IMR-90 (cell line): Measurements from ENCODE around the gene APIP. TPM values are rescaled to one million over a fixed set of nuclear protein-coding genes. Genes with fewer than 3 reads are reported as not detected.
"Not testable (repeated sequence)": the region's sequence is repeated elsewhere in the genome, so short reads cannot be mapped to it uniquely, and the experiment has no call there.

Experiments used
- ATAC-seq: fragments of 200-7000 bp; cut with Tn5 transposase; 2 replicates; pipeline ENCODE4 v1.9.1; 2020; ENCODE audit warnings: low read depth, mild to moderate bottlenecking, moderate library complexity
- BruUV-seq: library from RNA; stranded (reverse); fragments of 400-500 nt; replicated peaks from 2 replicates; lab custom pipeline; 2021; lab: Mats Ljungman, UMichigan
- CTCF ChIA-PET: fragments of 300-600 bp; formaldehyde crosslinking; extraction: SDS; loops from one replicate; lab custom pipeline; 2021; ENCODE audit warnings: antibody characterized with exemption; lab: Yijun Ruan, JAX
- POLR2A ChIA-PET: fragments of 300-600 bp; sonication (Branson Sonifier 250); formaldehyde crosslinking; loops from one replicate; lab custom pipeline; 2022; ENCODE audit warnings: antibody characterized with exemption; ENCODE audit not compliant: unreplicated experiment; lab: Charles Lee
- DNase-seq: peaks from one replicate; pipeline ENCODE4 v3.0.0; 2013
- H2AFZ ChIP-seq: replicated peaks from 2 replicates; pipeline ENCODE3; 2013; ENCODE audit warnings: low read length, mild to moderate bottlenecking; ENCODE audit not compliant: poor library complexity
- H2AK5ac ChIP-seq: 2 replicates; pipeline ENCODE4 v1.6.1; 2013; ENCODE audit warnings: low read depth, low read length, inconsistent platforms
- H2AK9ac ChIP-seq: replicated peaks from 2 replicates; pipeline ENCODE3; 2013; ENCODE audit warnings: mild to moderate bottlenecking, low read depth, low read length, moderate library complexity; ENCODE audit not compliant: poor library complexity
- H2BK120ac ChIP-seq: 2 replicates; pipeline ENCODE4 v1.6.1; 2013; ENCODE audit warnings: low read depth, low read length, inconsistent platforms
- H2BK15ac ChIP-seq: 3 replicates; pipeline ENCODE4 v1.6.1; 2013; ENCODE audit warnings: low read depth, low read length, inconsistent platforms
- H2BK20ac ChIP-seq: 2 replicates; pipeline ENCODE4 v1.6.1; 2013; ENCODE audit warnings: low read depth, mild to moderate bottlenecking, inconsistent platforms, low read length, moderate library complexity
- H2BK5ac ChIP-seq: 2 replicates; pipeline ENCODE4 v1.6.1; 2013; ENCODE audit warnings: mild to moderate bottlenecking, low read depth, low read length, inconsistent platforms; ENCODE audit not compliant: poor library complexity, severe bottlenecking
- H3K14ac ChIP-seq: replicated peaks from 2 replicates; pipeline ENCODE4 v1.6.1; 2013; ENCODE audit warnings: low read depth, low read length, inconsistent platforms
- H3K18ac ChIP-seq: 2 replicates; pipeline ENCODE4 v1.6.1; 2013; ENCODE audit warnings: low read depth, low read length, control low read depth
- H3K23ac ChIP-seq: 2 replicates; pipeline ENCODE4 v1.6.1; 2013; ENCODE audit warnings: low read depth, low read length, inconsistent platforms
- H3K27ac ChIP-seq: 2 replicates; pipeline ENCODE4 v1.5.1; 2013; ENCODE audit warnings: mild to moderate bottlenecking, control low read depth, low read length; ENCODE audit not compliant: insufficient read depth
- H3K27me3 ChIP-seq: 2 replicates; pipeline ENCODE4 v1.6.1; 2013; ENCODE audit warnings: low read length; ENCODE audit not compliant: control insufficient read depth, insufficient read depth
- H3K36me3 ChIP-seq: 2 replicates; pipeline ENCODE4 v1.6.1; 2013; ENCODE audit warnings: low read length, mixed read lengths; ENCODE audit not compliant: control insufficient read depth, insufficient read depth
- H3K4ac ChIP-seq: 2 replicates; pipeline ENCODE4 v1.6.1; 2013; ENCODE audit warnings: low read depth, low read length, inconsistent platforms
- H3K4me1 ChIP-seq: 2 replicates; pipeline ENCODE4 v1.6.1; 2013; ENCODE audit warnings: low read length, mixed read lengths; ENCODE audit not compliant: control insufficient read depth, insufficient read depth
- H3K4me2 ChIP-seq: 2 replicates; pipeline ENCODE4 v1.6.1; 2013; ENCODE audit warnings: low read depth, mild to moderate bottlenecking, control low read depth, low read length, moderate library complexity
- H3K4me3 ChIP-seq: 2 replicates; pipeline ENCODE4 v1.5.1; 2013; ENCODE audit warnings: low read depth, mild to moderate bottlenecking, control low read depth, low read length, moderate library complexity; ENCODE audit not compliant: insufficient read depth
- H3K56ac ChIP-seq: 2 replicates; pipeline ENCODE4 v1.6.1; 2013; ENCODE audit warnings: low read length, inconsistent platforms; ENCODE audit not compliant: insufficient read depth; ENCODE audit errors: extremely low read depth
- H3K79me1 ChIP-seq, 2 experiments: 2 replicates each; pipeline ENCODE4 v1.6.1; 2013; ENCODE audit warnings: low read length in 2 of 2, inconsistent platforms in 1 of 2, low read depth in 1 of 2
- H3K9ac ChIP-seq: 2 replicates; pipeline ENCODE4 v1.6.1; 2013; ENCODE audit warnings: low read depth, low read length, control low read depth
- H3K9me1 ChIP-seq: 2 replicates; pipeline ENCODE4 v1.6.1; 2013; ENCODE audit warnings: low read length, inconsistent platforms; ENCODE audit not compliant: insufficient read depth
- H3K9me3 ChIP-seq: 2 replicates; pipeline ENCODE4 v1.6.1; 2013; ENCODE audit warnings: low read length; ENCODE audit not compliant: control insufficient read depth, insufficient read depth
- H4K20me1 ChIP-seq: 2 replicates; pipeline ENCODE4 v1.6.1; 2013; ENCODE audit warnings: low read length, inconsistent platforms; ENCODE audit not compliant: insufficient read depth
- H4K5ac ChIP-seq: 2 replicates; pipeline ENCODE4 v1.6.1; 2013; ENCODE audit warnings: mild to moderate bottlenecking, low read depth, low read length, control low read depth
- H4K8ac ChIP-seq, 2 experiments: 2 replicates each; pipeline ENCODE4 v1.6.1; 2013; ENCODE audit warnings: low read depth in 2 of 2, low read length in 2 of 2, control low read depth in 1 of 2, inconsistent platforms in 1 of 2
- H4K91ac ChIP-seq: 2 replicates; pipeline ENCODE4 v1.6.1; 2013; ENCODE audit warnings: low read depth, low read length, inconsistent platforms; ENCODE audit not compliant: insufficient read depth
- MXI1 ChIP-seq: IDR thresholded peaks from 2 replicates; pipeline ENCODE4 v1.6.1; 2012; ENCODE audit warnings: low read depth, mild to moderate bottlenecking, low read length, moderate library complexity, borderline replicate concordance
- POLR2A ChIP-seq: IDR thresholded peaks from 2 replicates; pipeline ENCODE4 v1.6.1; 2012; ENCODE audit warnings: mild to moderate bottlenecking, low read depth, low read length
- WGBS, 2 experiments: methylation state at CpG; one replicate each; pipeline versions ENCODE4 v1.1.5 to v1.1.7; 2013; ENCODE audit warnings: missing lambda C conversion rate in 2 of 2; ENCODE audit not compliant: insufficient read length in 1 of 2; ENCODE audit errors: extremely low coverage in 2 of 2; 5-methylcytosine and 5-hydroxymethylcytosine counted together
- dilution Hi-C: fragments of 300-500 bp; cut with HindIII; formaldehyde crosslinking; loops from one replicate; pipeline ENCODE4 v1.14.3; 2018; ENCODE audit warnings: low sequenced_read_pairs; ENCODE audit not compliant: unreplicated experiment
- in situ Hi-C: fragments of 300-500 bp; cut with MboI; formaldehyde crosslinking; loops from 3 replicates; pipeline ENCODE4 v1.14.3; 2019; ENCODE audit warnings: low sequenced_read_pairs, inconsistent platforms, mixed read lengths
- intact Hi-C: fragments of 100-400 bp; cut with micrococcal nuclease; formaldehyde crosslinking; loops from 2 replicates; pipeline ENCODE4 v1.10.0; 2022
- polyA plus RNA-seq, 3 experiments: library from polyadenylated mRNA; depleted of rRNA; stranded (reverse); fragments of >200 nt; gene quantifications; 2 replicates each; pipeline ENCODE4 v1.2.3, GENCODE V29; 2012; ENCODE audit warnings: low replicate concordance in 1 of 3
- total RNA-seq: library from RNA; depleted of rRNA; stranded (reverse); fragments of >200 nt; gene quantifications from 2 replicates; pipeline ENCODE4 v1.2.3, GENCODE V29; 2012

APIP gene
- total and polyA plus RNA-seq, 2 of the 4 experiments (the other 2 are of a cell fraction) = 9.9 to 16.6 TPM

DNA sequence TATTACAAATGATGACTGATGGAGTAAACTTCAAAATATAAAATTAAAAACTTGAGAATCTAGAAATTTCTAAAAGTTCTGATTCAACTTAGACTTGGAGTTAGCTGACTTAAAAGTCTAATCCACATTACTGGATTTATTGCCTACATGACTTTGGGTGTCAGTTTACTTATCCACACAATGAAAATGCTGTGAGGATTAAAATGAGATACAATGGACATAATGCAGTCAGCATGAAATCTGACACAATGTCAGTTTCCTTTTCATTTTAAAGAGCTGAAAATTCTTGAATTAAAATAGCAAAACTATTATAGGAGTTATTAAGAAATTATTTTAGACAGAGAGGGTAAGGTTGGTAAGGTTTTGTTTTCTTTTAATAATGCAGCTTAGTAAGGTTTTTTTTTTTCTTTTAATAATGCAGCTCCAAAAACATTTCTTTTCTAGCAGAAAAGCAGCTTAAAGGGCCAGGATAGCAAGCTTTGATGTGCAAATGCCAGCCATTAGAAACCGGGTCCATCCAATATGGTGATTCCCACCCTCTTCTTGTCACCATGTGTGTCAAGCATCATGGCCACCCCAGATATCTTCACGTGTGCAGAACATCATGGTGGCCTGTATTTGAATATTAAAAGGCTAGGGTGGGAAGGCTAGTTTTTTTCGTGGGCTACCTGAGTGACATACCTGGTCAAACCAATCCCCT, 18.9 kb downstream of the APIP start:
- in situ Hi-C loops (no loop called here), intact Hi-C loops (no loop called here), dilution Hi-C loops (no loop called here)
- Histone ChIP-seq H2BK5ac (no peak overlapping the region), H3K9me1 (no peaks in the 10 kb centered on the region), H2BK15ac (no peak overlapping the region), H3K56ac (no peak overlapping the region), H3K27me3 (no peaks in the 10 kb centered on the region), H4K20me1 (no peaks in the 10 kb centered on the region), H2BK20ac (no peak overlapping the region), H3K9me3 (peaks cover 17% of the 10 kb centered on the region), H3K9ac (no peak overlapping the region), H3K27ac (no peak overlapping the region), H2AK9ac (no peak overlapping the region), H3K4me3 (no peak overlapping the region), H3K18ac (no peak overlapping the region), H4K91ac (no peak overlapping the region), H3K79me1 (peaks cover 15 to 19% of the 10 kb centered on the region in 2 experiments; a peak in 3 of 4 replicates), H3K23ac (no peak overlapping the region), H3K14ac (no peak overlapping the region), H2AK5ac (no peak overlapping the region), H2AFZ (no peak overlapping the region), H2BK120ac (no peak overlapping the region), H3K36me3 (no peaks in the 10 kb centered on the region), H3K4me2 (no peak overlapping the region), H4K5ac (no peak overlapping the region), H3K4ac (no peak overlapping the region), H4K8ac (no peak overlapping the region), H3K4me1 (no peaks in the 10 kb centered on the region)
- CTCF ChIA-PET = interaction anchor here (1.0 kb wide), 1 partner anchor 311 kb away, joined by 3 read pairs; no protein-coding TSS in a partner anchor
- WGBS, 2 experiments = no CpG with 5 or more reads among the region's 3 CpGs
- TF ChIP-seq POLR2A (no peak), MXI1 (no peak)
- POLR2A ChIA-PET = no interaction called here
- no TSS peak for BruUV-seq
- no peak for ATAC-seq
- DNase-seq = no peak

DNA sequence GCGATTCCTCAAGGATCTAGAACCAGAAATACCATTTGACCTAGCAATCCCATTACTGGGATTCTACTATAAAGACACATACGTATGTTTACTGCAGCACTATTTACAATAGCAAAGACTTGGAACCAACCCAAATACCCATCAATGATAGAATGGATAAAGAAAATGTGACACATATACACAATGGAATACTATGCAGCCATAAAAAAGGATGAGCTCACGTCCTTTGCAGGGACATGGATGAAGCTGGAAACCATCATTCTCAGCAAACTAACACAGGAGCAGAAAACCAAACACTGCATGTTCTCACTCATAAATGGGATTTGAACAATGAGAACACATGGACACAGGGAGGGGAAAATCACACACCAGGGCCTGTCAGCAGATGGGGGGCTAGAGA, 20.0 kb downstream of the APIP start:
- intact Hi-C loops, H3K4me3 ChIP-seq, H4K91ac ChIP-seq, H3K4me2 ChIP-seq, H3K18ac ChIP-seq, H2BK15ac ChIP-seq, H3K4ac ChIP-seq, H2BK120ac ChIP-seq, H3K4me1 ChIP-seq, H4K8ac ChIP-seq, H3K56ac ChIP-seq, H3K9me1 ChIP-seq, H2AFZ ChIP-seq, H3K36me3 ChIP-seq, H4K5ac ChIP-seq, H2AK9ac ChIP-seq, H2BK20ac ChIP-seq, ATAC-seq, H3K23ac ChIP-seq, H3K14ac ChIP-seq, BruUV-seq, H3K27me3 ChIP-seq, in situ Hi-C loops, H3K9ac ChIP-seq, POLR2A ChIA-PET, dilution Hi-C loops, H2AK5ac ChIP-seq, H2BK5ac ChIP-seq, H3K27ac ChIP-seq, DNase-seq, H4K20me1 ChIP-seq: not testable (repeated sequence)
- WGBS, 2 experiments = no CpG with 5 or more reads among the region's 3 CpGs
- CTCF ChIA-PET = interaction anchor here (0.8 to 1.0 kb wide), 2 partner anchors 310 to 1204 kb away, joined by 3 read pairs; no protein-coding TSS in a partner anchor
- Histone ChIP-seq H3K9me3 (peaks cover 16% of the 10 kb centered on the region), H3K79me1 (peaks cover 9 to 17% of the 10 kb centered on the region in 2 experiments; a peak in 3 of 4 replicates)
